HepG2 (cell line): ENCODE measurements around the gene FNDC4. TPM values are rescaled to one million over a fixed set of nuclear protein-coding genes. Genes with fewer than 3 reads are reported as not detected.

Source experiments
- ADNP ChIP-seq: sonication (generic); formaldehyde crosslinking; IDR thresholded peaks from 2 replicates; pipeline ENCODE4 v1.4.0; 2020; ENCODE audit warnings: missing genetic modification reagents
- AHDC1 ChIP-seq: sonication (generic); formaldehyde crosslinking; IDR thresholded peaks from 2 replicates; pipeline ENCODE4 v1.5.1; 2020; ENCODE audit warnings: mild to moderate bottlenecking, missing genetic modification reagents, borderline replicate concordance
- BATF2 ChIP-seq: sonication (generic); formaldehyde crosslinking; IDR thresholded peaks from 2 replicates; pipeline ENCODE4 v1.8.0; 2022; ENCODE audit warnings: mild to moderate bottlenecking, missing genetic modification reagents, moderate library complexity
- CENPBD1 ChIP-seq: sonication (generic); formaldehyde crosslinking; IDR thresholded peaks from 2 replicates; pipeline ENCODE4 v1.8.0; 2022; ENCODE audit warnings: missing genetic modification reagents, low read depth, mild to moderate bottlenecking, borderline replicate concordance
- CREM ChIP-seq, 2 experiments: sonication (generic) in 1 of 2; formaldehyde crosslinking in 1 of 2; IDR thresholded peaks; 2 replicates each; pipeline versions ENCODE4 v1.4.0 to v1.6.1; 2016 to 2020; ENCODE audit warnings: antibody characterized with exemption in 1 of 2, mild to moderate bottlenecking in 1 of 2, missing genetic modification reagents in 1 of 2
- GLMP ChIP-seq: sonication (generic); formaldehyde crosslinking; IDR thresholded peaks from 2 replicates; pipeline ENCODE4 v1.9.0; 2021; ENCODE audit warnings: missing genetic modification reagents, mild to moderate bottlenecking, borderline replicate concordance
- HOXD1 ChIP-seq: sonication (generic); formaldehyde crosslinking; IDR thresholded peaks from 2 replicates; pipeline ENCODE4 v1.5.0; 2020; ENCODE audit warnings: missing genetic modification reagents
- MATR3 ChIP-seq: sonication (generic); formaldehyde crosslinking; IDR thresholded peaks from 2 replicates; pipeline ENCODE4 v1.4.0; 2020; ENCODE audit warnings: missing genetic modification reagents
- MLLT10 ChIP-seq: sonication (generic); formaldehyde crosslinking; IDR thresholded peaks from 2 replicates; pipeline ENCODE4 v1.4.0; 2020; ENCODE audit warnings: missing genetic modification reagents
- NR2F1 ChIP-seq, 2 experiments: fragments of 450-650 bp in 1 of 2; formaldehyde crosslinking in 1 of 2; IDR thresholded peaks; 2 replicates each; pipeline versions ENCODE4 v1.5.0 to v1.6.1; 2016 to 2020; ENCODE audit warnings: mild to moderate bottlenecking in 1 of 2, missing compliant biosample characterization in 1 of 2, missing genetic modification reagents in 1 of 2, moderate library complexity in 1 of 2
- RXRB ChIP-seq: IDR thresholded peaks from 2 replicates; pipeline ENCODE4 v1.6.1; 2016; ENCODE audit warnings: borderline replicate concordance, missing genetic modification reagents, missing compliant biosample characterization
- SAFB2 ChIP-seq: sonication (generic); formaldehyde crosslinking; IDR thresholded peaks from 2 replicates; pipeline ENCODE4 v1.5.1; 2020; ENCODE audit warnings: missing genetic modification reagents, low read depth, mild to moderate bottlenecking, borderline replicate concordance
- SMARCE1 ChIP-seq: fragments of 450-650 bp; IDR thresholded peaks from 2 replicates; pipeline ENCODE4 v1.6.1; 2017; ENCODE audit warnings: borderline replicate concordance
- TBP ChIP-seq: sonication (generic); formaldehyde crosslinking; IDR thresholded peaks from 2 replicates; pipeline ENCODE4 v1.5.0; 2020; ENCODE audit warnings: missing genetic modification reagents
- TCF12 ChIP-seq, 2 experiments: fragments of 450-650 bp in 1 of 2; sonication (generic) in 1 of 2; formaldehyde crosslinking in 1 of 2; IDR thresholded peaks; 2 replicates each; pipeline versions ENCODE4 v1.6.1 to v1.8.0; 2017 to 2022; ENCODE audit warnings: antibody characterized with exemption in 1 of 2, mild to moderate bottlenecking in 1 of 2, missing genetic modification reagents in 1 of 2, moderate library complexity in 1 of 2
- ZFYVE20 ChIP-seq: sonication (generic); formaldehyde crosslinking; IDR thresholded peaks from 2 replicates; pipeline ENCODE4 v1.8.0; 2023; ENCODE audit warnings: low read depth, mild to moderate bottlenecking, moderate library complexity, missing genetic modification reagents, borderline replicate concordance
- ZNF18 ChIP-seq: sonication (generic); formaldehyde crosslinking; IDR thresholded peaks from 2 replicates; pipeline ENCODE4 v1.8.0; 2022; ENCODE audit warnings: mild to moderate bottlenecking, missing genetic modification reagents; ENCODE audit not compliant: insufficient replicate concordance
- ZNF570 ChIP-seq: sonication (generic); formaldehyde crosslinking; IDR thresholded peaks from 2 replicates; pipeline ENCODE4 v1.4.0; 2020; ENCODE audit warnings: mild to moderate bottlenecking, missing genetic modification reagents, borderline replicate concordance
- ZNF83 ChIP-seq: sonication (generic); formaldehyde crosslinking; IDR thresholded peaks from 2 replicates; pipeline ENCODE4 v1.4.0; 2020; ENCODE audit warnings: missing genetic modification reagents, mild to moderate bottlenecking, borderline replicate concordance
- polyA plus RNA-seq, 8 experiments: library from polyadenylated mRNA; depleted of rRNA in 3 of 8; stranded (reverse) in 7 of 8; unstranded in 1 of 8; fragments of >200 nt; fragmentation: Illumina TruSeq in 4 of 8; extraction: Trizol in 4 of 8; gene quantifications; 2 replicates each; pipeline versions ENCODE4 v1.2.1 to v1.2.3, GENCODE V29; 2011 to 2016; ENCODE audit warnings: low read depth in 4 of 8, missing spikeins in 1 of 8, mixed read lengths in 1 of 8; ENCODE audit not compliant: insufficient read depth in 1 of 8
- total RNA-seq, 5 experiments: library from RNA; depleted of rRNA; stranded (reverse); fragments of >200 nt; fragmentation: Illumina TruSeq; extraction: Trizol; gene quantifications; 2 replicates each; pipeline ENCODE4 v1.2.3, GENCODE V29; 2016; ENCODE audit warnings: low read depth in 1 of 5

FNDC4 gene
- total and polyA plus RNA-seq, 2 of the 13 experiments (the other 11 are each of a cell fraction or from before 2014, with no cell fraction given), result 9.0 to 17.4 TPM

- TF ChIP-seq AHDC1, result no peak
- TF ChIP-seq TCF12 (IDR thresholded peaks at IDR 0.05), result no peak
- no peak for TF ChIP-seq TCF12 (CRISPR knock-in tag; IDR thresholded peaks at IDR 0.05)
- TF ChIP-seq ADNP (CRISPR knock-in tag), result no peak
- TF ChIP-seq ZNF83, result no peak
- no peak for TF ChIP-seq ZNF18
- no peak for TF ChIP-seq CENPBD1
- no peak for TF ChIP-seq HOXD1 (CRISPR knock-in tag)
- no peak for TF ChIP-seq BATF2 (CRISPR knock-in tag)
- TF ChIP-seq GLMP (CRISPR knock-in tag), result no peak
- TF ChIP-seq ZNF570 (CRISPR knock-in tag), result no peak
- TF ChIP-seq SAFB2 (CRISPR knock-in tag), result no peak; the same call in 1 of the 2 replicates
- TF ChIP-seq TBP (CRISPR knock-in tag), result no peak
- no peak for TF ChIP-seq RXRB (CRISPR knock-in tag)
- no peak for TF ChIP-seq ZFYVE20 (CRISPR knock-in tag)
- no peak for TF ChIP-seq MATR3 (CRISPR knock-in tag)
- no peak for TF ChIP-seq MLLT10 (CRISPR knock-in tag)
- no peak for TF ChIP-seq NR2F1 (CRISPR knock-in tag; IDR thresholded peaks at IDR 0.05)
- TF ChIP-seq CREM (IDR thresholded peaks at IDR 0.05), result no peak; the same call in 1 of the 2 replicates
- no peak for TF ChIP-seq CREM (CRISPR knock-in tag; IDR thresholded peaks at IDR 0.05)
- TF ChIP-seq SMARCE1, result no peak
Measured at GRCh38 chr2:27494944-27495554, at the start of gene FNDC4 (continued).
